Endodermal cell (in vitro differentiated cells): ENCODE measurements around the gene MRAP. TPM values are rescaled to one million over a fixed set of nuclear protein-coding genes. Genes with fewer than 3 reads are reported as not detected.

Experiments
- DNase-seq: peaks from one replicate; pipeline ENCODE4 v3.0.0-alpha.2; 2017
- H3K27ac ChIP-seq: 2 replicates; pipeline ENCODE4 v1.5.1; 2013; ENCODE audit warnings: mild to moderate bottlenecking, low read depth, low read length, moderate library complexity
- H3K27me3 ChIP-seq: 2 replicates; pipeline ENCODE4 v1.6.1; 2013; ENCODE audit warnings: mild to moderate bottlenecking, low read length, moderate library complexity; ENCODE audit not compliant: insufficient read depth, control insufficient read depth, poor library complexity, severe bottlenecking
- H3K36me3 ChIP-seq: 2 replicates; pipeline ENCODE4 v1.7.0; 2013; ENCODE audit warnings: mild to moderate bottlenecking, low read length, moderate library complexity; ENCODE audit not compliant: control insufficient read depth, insufficient read depth
- H3K4me1 ChIP-seq: one replicate; pipeline ENCODE4 v1.7.0; 2013; ENCODE audit warnings: low read length; ENCODE audit not compliant: control insufficient read depth, insufficient read depth
- H3K4me3 ChIP-seq: 2 replicates; pipeline ENCODE4 v1.5.1; 2013; ENCODE audit warnings: mild to moderate bottlenecking, low read length, moderate library complexity
- H3K9ac ChIP-seq: 2 replicates; pipeline ENCODE4 v1.6.1; 2013; ENCODE audit warnings: mild to moderate bottlenecking, low read length, moderate library complexity; ENCODE audit not compliant: poor library complexity, severe bottlenecking; ENCODE audit errors: extremely low read depth
- H3K9me3 ChIP-seq: 2 replicates; pipeline ENCODE4 v1.6.1; 2013; ENCODE audit warnings: mild to moderate bottlenecking, low read length, moderate library complexity; ENCODE audit not compliant: control insufficient read depth
- H3K27ac Mint-ChIP-seq: 2 replicates; pipeline ENCODE4 v1.8.0; 2020; ENCODE audit warnings: mixed read lengths
- H3K27me3 Mint-ChIP-seq: 2 replicates; pipeline ENCODE4 v1.8.0; 2021; ENCODE audit warnings: mild to moderate bottlenecking, mixed read lengths; ENCODE audit not compliant: insufficient read depth
- H3K36me3 Mint-ChIP-seq: 2 replicates; pipeline ENCODE4 v1.8.0; 2020; ENCODE audit warnings: low read depth, mixed read lengths
- H3K4me1 Mint-ChIP-seq: 2 replicates; pipeline ENCODE4 v1.8.0; 2020; ENCODE audit warnings: mixed read lengths
- H3K4me3 Mint-ChIP-seq: 2 replicates; pipeline ENCODE4 v1.8.0; 2020; ENCODE audit warnings: mild to moderate bottlenecking, moderate library complexity, mixed read lengths
- H3K9me3 Mint-ChIP-seq: 2 replicates; pipeline ENCODE4 v1.8.0; 2020; ENCODE audit warnings: mild to moderate bottlenecking, mixed read lengths
- WGBS, 2 experiments: methylation state at CpG; one replicate each; pipeline versions ENCODE4 v1.1.5 to v1.1.7; 2013; ENCODE audit warnings: missing lambda C conversion rate in 2 of 2, mixed read lengths in 1 of 2; ENCODE audit not compliant: insufficient coverage in 1 of 2, insufficient read length in 1 of 2; 5-methylcytosine and 5-hydroxymethylcytosine counted together
- total RNA-seq, 2 donors: library from RNA; stranded (reverse); fragmentation: NEBNext Ultra II Directional in 1 of 2; extraction: Animal tissue kit (Norgen Biotek cat#: 25700) in 1 of 2; gene quantifications; 2 replicates in 1 of 2; 3 replicates in 1 of 2; pipeline ENCODE4 v1.2.1, GENCODE V29; 2021
- TF ChIP-seq, protein P1 (sequence below): fragments of 200-600 bp; sonication (generic); conservative IDR thresholded peaks from 2 replicates; pipeline ENCODE4 v1.5.0; 2021; ENCODE audit warnings: antibody characterized with exemption, mild to moderate bottlenecking

Gene MRAP
- total RNA-seq, 2 donors from 2014 or later, result not detected

DNA sequence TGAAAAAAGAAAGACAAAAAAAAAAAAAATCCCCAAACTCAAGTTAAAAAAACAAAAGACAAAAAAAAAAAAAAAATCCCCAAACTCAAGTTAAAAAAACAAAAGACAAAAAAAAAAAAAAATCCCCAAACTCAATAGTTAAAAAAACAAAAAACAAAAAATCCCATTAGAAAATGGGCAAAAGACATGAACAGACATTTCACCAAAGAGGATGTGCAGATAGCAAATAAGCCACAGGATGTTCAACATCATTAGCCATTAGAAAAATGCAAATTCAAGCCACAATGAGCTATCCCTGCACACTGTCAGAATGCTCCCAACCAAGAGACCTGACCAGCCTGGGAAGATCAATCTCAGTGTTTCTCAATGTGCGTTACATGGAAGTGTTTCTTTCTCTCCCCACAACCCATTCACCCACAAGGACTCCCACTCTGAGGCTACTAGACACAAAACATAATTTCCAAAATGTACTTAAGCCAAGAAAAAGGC is 33.9 kb downstream of the MRAP start:
- TF ChIP-seq, protein P1, sequence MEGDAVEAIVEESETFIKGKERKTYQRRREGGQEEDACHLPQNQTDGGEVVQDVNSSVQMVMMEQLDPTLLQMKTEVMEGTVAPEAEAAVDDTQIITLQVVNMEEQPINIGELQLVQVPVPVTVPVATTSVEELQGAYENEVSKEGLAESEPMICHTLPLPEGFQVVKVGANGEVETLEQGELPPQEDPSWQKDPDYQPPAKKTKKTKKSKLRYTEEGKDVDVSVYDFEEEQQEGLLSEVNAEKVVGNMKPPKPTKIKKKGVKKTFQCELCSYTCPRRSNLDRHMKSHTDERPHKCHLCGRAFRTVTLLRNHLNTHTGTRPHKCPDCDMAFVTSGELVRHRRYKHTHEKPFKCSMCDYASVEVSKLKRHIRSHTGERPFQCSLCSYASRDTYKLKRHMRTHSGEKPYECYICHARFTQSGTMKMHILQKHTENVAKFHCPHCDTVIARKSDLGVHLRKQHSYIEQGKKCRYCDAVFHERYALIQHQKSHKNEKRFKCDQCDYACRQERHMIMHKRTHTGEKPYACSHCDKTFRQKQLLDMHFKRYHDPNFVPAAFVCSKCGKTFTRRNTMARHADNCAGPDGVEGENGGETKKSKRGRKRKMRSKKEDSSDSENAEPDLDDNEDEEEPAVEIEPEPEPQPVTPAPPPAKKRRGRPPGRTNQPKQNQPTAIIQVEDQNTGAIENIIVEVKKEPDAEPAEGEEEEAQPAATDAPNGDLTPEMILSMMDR, result no peak
- peaks cover 24% of the 10 kb centered on the region for H3K4me1 Mint-ChIP-seq
- Histone ChIP-seq H3K36me3 (peaks cover 71% of the 10 kb centered on the region), H3K4me3 (peak overlapping the region; percentile 68), H3K4me1 (peaks cover 9% of the 10 kb centered on the region), H3K27me3 (no peaks in the 10 kb centered on the region), H3K9ac (no peak overlapping the region), H3K27ac (no peak overlapping the region), H3K9me3 (peaks cover 26% of the 10 kb centered on the region)
- peak; percentile 9 for DNase-seq
- peaks cover 21% of the 10 kb centered on the region for H3K9me3 Mint-ChIP-seq
- H3K27me3 Mint-ChIP-seq, result no peaks in the 10 kb centered on the region
- H3K27ac Mint-ChIP-seq, result no peak overlapping the region
- peaks cover 74% of the 10 kb centered on the region for H3K36me3 Mint-ChIP-seq
- 89 to 100% methylated on average over 1 of the region's 1 CpG for WGBS, 2 experiments
- no peak overlapping the region for H3K4me3 Mint-ChIP-seq

DNA sequence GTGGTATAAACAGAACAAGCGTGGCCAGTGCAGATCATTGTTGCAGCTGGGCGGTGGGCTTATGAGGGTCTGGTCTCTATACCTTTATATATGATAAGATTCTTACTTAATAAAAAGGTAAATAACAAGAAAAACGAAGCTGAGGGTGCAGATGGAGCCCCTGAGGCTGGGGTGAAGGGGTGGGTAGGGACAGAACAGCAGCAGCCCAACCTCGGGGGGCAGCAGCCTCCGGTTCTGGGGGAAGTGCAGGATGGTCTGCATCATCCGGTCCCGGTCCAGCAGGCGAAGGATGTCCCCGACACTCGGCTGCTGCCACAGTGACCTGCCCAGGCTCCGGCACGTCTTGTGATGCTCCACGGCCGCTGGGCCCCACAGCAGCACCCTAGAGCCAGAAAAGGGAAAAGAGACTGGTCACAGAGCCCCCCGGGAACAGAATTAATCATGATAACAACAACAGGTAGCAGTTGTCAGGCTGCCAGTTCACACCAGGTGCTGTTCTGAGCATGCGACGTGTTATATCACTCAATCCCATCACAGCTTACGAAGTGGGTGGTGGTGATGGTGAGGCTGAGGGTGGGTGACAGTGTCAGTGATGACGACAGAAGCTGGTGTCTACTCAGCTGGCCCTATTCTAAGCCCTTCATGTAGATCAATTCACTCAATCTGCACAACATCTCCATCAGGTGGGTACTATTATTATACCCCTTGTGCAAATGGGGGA is 35.5 kb downstream of the MRAP start:
- Mint-ChIP-seq H3K4me3 (no peak overlapping the region), H3K27me3 (no peaks in the 10 kb centered on the region)
- DNase-seq, result peak; percentile 30

DNA sequence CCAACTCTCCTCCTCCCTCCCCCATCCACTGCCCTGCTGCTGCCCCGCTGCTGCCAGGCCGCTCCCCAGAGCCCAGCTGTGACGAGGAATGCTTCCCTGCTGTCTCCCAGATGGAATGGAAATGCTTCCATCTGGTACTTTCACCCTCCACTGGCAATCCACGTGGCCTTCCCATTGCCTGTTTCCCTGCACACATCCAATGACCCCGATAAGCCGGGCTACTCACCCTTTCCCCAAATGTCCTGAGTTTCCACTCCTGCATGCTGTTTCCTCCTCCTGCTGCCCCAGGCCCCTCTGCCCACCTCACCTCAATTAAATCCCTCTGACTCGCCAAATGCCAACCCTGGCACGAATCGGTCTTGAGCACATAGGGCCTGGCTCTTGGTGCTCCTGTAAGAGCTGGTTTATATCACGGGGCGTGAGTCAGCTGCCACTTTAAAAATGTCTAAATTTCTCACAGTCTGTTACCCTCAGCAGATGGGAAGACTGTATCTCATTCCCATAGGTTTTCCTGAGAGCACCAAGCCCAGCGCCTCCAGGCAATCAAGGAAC is 36.4 kb downstream of the MRAP start:
- H3K27me3 Mint-ChIP-seq, result no peaks in the 10 kb centered on the region
- TF ChIP-seq, protein P1, result no peak
- peaks cover 21% of the 10 kb centered on the region for H3K9me3 Mint-ChIP-seq
- Histone ChIP-seq H3K4me1 (peaks cover 9% of the 10 kb centered on the region), H3K9ac (no peak overlapping the region), H3K27ac (no peak overlapping the region), H3K27me3 (no peaks in the 10 kb centered on the region), H3K4me3 (no peak overlapping the region), H3K36me3 (peaks cover 65% of the 10 kb centered on the region), H3K9me3 (peaks cover 22% of the 10 kb centered on the region)
- no peak overlapping the region for H3K4me3 Mint-ChIP-seq
- H3K27ac Mint-ChIP-seq, result no peak overlapping the region
- peak; percentile 68 for DNase-seq
- WGBS, 2 experiments, result 86 to 87% methylated on average over 10 to 12 of the region's 12 CpGs
- peaks cover 73% of the 10 kb centered on the region for H3K36me3 Mint-ChIP-seq
- H3K4me1 Mint-ChIP-seq, result peaks cover 14% of the 10 kb centered on the region

More for the DNA sequence above, 35.5 kb downstream of the MRAP start:
- Histone ChIP-seq H3K9ac (no peak overlapping the region), H3K27ac (no peak overlapping the region), H3K4me1 (peaks cover 9% of the 10 kb centered on the region), H3K27me3 (no peaks in the 10 kb centered on the region), H3K36me3 (peaks cover 69% of the 10 kb centered on the region), H3K9me3 (peaks cover 22% of the 10 kb centered on the region), H3K4me3 (peak overlapping the region; percentile 68)
- WGBS, 2 experiments, result 96 to 98% methylated on average over 8 to 18 of the region's 19 CpGs
- no peak overlapping the region for H3K27ac Mint-ChIP-seq
- H3K36me3 Mint-ChIP-seq, result peaks cover 78% of the 10 kb centered on the region
- peaks cover 24% of the 10 kb centered on the region for H3K4me1 Mint-ChIP-seq
- TF ChIP-seq, protein P1, result no peak
- H3K9me3 Mint-ChIP-seq, result peaks cover 21% of the 10 kb centered on the region
